ENCODE measurements around the gene LRRC42.
A peak's percentile ranks its signal among the peaks of the same experiment; 100 is the strongest.

Gene LRRC42

DNA sequence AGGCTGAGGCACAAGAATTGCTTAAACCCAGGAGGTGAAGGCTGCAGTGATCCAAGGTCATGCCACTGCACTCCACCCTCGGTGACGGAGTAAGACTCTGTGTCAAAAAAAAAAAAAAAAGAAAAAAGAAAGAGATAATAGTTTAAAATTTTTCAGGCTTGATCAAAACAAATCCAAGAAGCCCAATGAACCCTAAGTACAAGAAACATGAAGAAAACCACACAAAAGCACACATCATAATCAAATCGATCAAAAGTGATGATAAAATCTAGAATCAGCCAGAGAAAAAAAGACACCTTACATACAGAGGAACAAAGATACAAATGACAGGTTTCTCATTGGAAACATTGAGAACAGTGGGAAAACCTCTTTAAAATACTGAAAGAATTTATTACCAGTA, 40.3 kb downstream of the LRRC42 start:
- Histone ChIP-seq H3K36me3 (ENCODE audit: control insufficient read depth in 2 of 2, insufficient read depth in 1 of 2, low read length in 2 of 2) (no peaks in the 10 kb centered on the region), H3K4me3 (ENCODE audit: low read depth, low read length) (no peak overlapping the region), H3K9me3 (ENCODE audit: control insufficient read depth, insufficient read depth, low read depth, low read length) (no peaks in the 10 kb centered on the region), H3K27ac (ENCODE audit: extremely low read depth, low read depth, low read length) (no peak overlapping the region), H3K4me1 (ENCODE audit: control insufficient read depth, insufficient read depth, low read length) (no peaks in the 10 kb centered on the region)
- CTCF ChIA-PET = no interaction called here
- TF ChIP-seq ZBTB17 (tag by site-specific recombination; IDR thresholded peaks at IDR 0.05) (no peak), ZNF768 (tag by site-specific recombination; IDR thresholded peaks at IDR 0.05) (no peak), YY1 (tag by site-specific recombination; IDR thresholded peaks at IDR 0.05) (no peak), KLF7 (tag by site-specific recombination; IDR thresholded peaks at IDR 0.05; ENCODE audit: borderline replicate concordance) (no peak), SP3 (tag by site-specific recombination; IDR thresholded peaks at IDR 0.05) (no peak)
- POLR2A ChIA-PET = no interaction called here

DNA sequence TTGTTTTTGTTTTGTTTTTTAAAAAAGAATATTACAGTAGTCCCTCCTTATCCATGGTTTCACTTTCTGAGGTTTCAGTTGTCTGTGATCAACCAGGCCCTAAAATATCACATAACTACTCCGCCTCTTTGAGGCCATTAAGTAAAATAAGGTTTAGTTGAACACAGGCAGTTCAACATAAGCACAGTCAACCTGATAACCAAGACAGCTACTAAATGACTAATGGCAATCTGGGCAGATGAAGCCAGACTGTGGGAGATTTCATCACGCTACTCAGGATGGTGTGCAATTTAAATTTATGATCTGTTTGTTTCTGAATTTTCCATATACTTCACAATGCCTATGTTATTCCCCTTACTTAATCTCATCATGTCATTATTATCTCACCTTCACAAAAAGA, 41.7 kb downstream of the LRRC42 start:
- H3K4me3 ChIP-seq (ENCODE audit: low read depth, low read length) = no peak overlapping the region
- H3K36me3 ChIP-seq (ENCODE audit: control insufficient read depth in 2 of 2, insufficient read depth in 1 of 2, low read length in 2 of 2) = no peaks in the 10 kb centered on the region
- H3K27ac ChIP-seq (ENCODE audit: extremely low read depth, low read depth, low read length) = no peak overlapping the region
- H3K9me3 ChIP-seq (ENCODE audit: control insufficient read depth, insufficient read depth, low read depth, low read length) = no peaks in the 10 kb centered on the region
- TF ChIP-seq ZBTB1 (tag by site-specific recombination; IDR thresholded peaks at IDR 0.05) (no peak), ZNF335 (tag by site-specific recombination; conservative IDR thresholded peaks at IDR 0.05) (peak; percentile 33; the same call in 1 of the 2 replicates)
- ChIA-PET CTCF (no interaction called here), POLR2A (no interaction called here)
- no peaks in the 10 kb centered on the region for H3K4me1 ChIP-seq (ENCODE audit: control insufficient read depth, insufficient read depth, low read length)

DNA sequence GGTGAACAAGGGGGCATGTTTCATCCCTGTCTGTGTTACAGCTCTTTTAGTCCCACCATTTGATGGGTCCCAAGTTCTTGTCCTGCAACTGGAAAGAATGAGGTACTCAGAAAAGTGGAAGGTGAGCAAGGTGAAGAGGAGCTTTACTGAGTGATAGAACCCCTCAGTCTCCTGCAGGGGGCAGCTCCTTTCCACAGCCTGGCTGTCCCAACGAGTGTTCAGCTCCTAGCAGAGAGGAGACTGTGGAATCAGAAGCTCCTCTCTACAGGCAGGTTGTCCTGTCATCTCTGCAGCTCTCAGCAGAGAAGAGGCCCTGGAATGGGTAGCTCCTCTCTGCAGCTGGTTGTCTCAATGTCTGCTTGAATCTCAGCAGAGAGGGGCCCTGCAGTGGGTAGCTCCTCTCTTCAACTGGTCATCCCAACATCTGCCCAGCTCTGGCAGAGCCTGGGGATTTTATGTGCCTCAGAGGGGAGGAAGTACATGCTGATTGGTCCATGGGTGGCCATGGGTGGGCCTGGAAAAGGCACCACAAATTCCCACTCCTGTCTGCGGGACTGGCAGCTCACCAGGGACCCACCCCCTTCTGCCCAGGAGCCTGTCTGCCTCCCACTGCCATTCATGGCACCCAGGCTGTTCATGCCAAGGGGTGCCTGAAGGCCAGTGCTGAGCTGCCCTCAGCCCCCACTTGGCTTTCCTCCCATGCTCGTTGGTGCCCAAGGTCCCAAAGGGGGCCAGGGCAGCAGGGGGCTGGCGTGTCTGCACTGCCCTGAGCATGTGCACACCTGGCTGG, 46.1 kb downstream of the LRRC42 start:
- Histone ChIP-seq H3K9me3 (ENCODE audit: control insufficient read depth, insufficient read depth, low read depth, low read length) (no peaks in the 10 kb centered on the region), H3K36me3 (ENCODE audit: control insufficient read depth in 2 of 2, insufficient read depth in 1 of 2, low read length in 2 of 2) (no peaks in the 10 kb centered on the region), H3K4me3 (ENCODE audit: low read depth, low read length) (no peak overlapping the region), H3K4me1 (ENCODE audit: control insufficient read depth, insufficient read depth, low read length) (no peaks in the 10 kb centered on the region), H3K27ac (ENCODE audit: extremely low read depth, low read depth, low read length) (no peak overlapping the region)
- CTCF ChIA-PET = interaction anchor here (0.8 to 1.1 kb wide), 7 partner anchors 9 to 148 kb away, joined by 3 to 9 read pairs (median 4); no protein-coding TSS in a partner anchor
- TF ChIP-seq ZNF654 (tag by site-specific recombination; IDR thresholded peaks at IDR 0.05; ENCODE audit: low read depth) (peak; percentile 13; the same call in 1 of the 2 replicates), ZNF274 (IDR thresholded peaks at IDR 0.05; ENCODE audit: low read length) (no peak), ZNF274 (tag by site-specific recombination; IDR thresholded peaks at IDR 0.05; ENCODE audit: borderline replicate concordance) (no peak), ZNF24 (tag by site-specific recombination; IDR thresholded peaks at IDR 0.05) (no peak), HOXC10 (CRISPR knock-in tag; IDR thresholded peaks at IDR 0.05) (no peak), WT1 (tag by site-specific recombination; IDR thresholded peaks at IDR 0.05) (no peak), ZNF548 (tag by site-specific recombination; IDR thresholded peaks at IDR 0.05) (no peak), ZNF23 (tag by site-specific recombination; IDR thresholded peaks at IDR 0.05; ENCODE audit: borderline replicate concordance) (no peak), ZNF341 (tag by site-specific recombination; IDR thresholded peaks at IDR 0.05; ENCODE audit: low read depth) (0 out of 2 replicates have a peak, but pooled peaks have one; percentile 13), ZSCAN30 (tag by site-specific recombination; IDR thresholded peaks at IDR 0.05) (no peak), ZNF624 (tag by site-specific recombination; IDR thresholded peaks at IDR 0.05) (no peak), ZNF629 (tag by site-specific recombination; IDR thresholded peaks at IDR 0.05) (no peak), ZNF521 (tag by site-specific recombination; IDR thresholded peaks at IDR 0.05) (no peak), ZBTB1 (tag by site-specific recombination; IDR thresholded peaks at IDR 0.05) (no peak), ZNF777 (tag by site-specific recombination; IDR thresholded peaks at IDR 0.05; ENCODE audit: borderline replicate concordance) (no peak), SETDB1 (IDR thresholded peaks at IDR 0.05; ENCODE audit: insufficient read length, low read length) (peak; percentile 17)
- TF ChIP-seq, protein P1, sequence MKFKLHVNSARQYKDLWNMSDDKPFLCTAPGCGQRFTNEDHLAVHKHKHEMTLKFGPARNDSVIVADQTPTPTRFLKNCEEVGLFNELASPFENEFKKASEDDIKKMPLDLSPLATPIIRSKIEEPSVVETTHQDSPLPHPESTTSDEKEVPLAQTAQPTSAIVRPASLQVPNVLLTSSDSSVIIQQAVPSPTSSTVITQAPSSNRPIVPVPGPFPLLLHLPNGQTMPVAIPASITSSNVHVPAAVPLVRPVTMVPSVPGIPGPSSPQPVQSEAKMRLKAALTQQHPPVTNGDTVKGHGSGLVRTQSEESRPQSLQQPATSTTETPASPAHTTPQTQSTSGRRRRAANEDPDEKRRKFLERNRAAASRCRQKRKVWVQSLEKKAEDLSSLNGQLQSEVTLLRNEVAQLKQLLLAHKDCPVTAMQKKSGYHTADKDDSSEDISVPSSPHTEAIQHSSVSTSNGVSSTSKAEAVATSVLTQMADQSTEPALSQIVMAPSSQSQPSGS (tag by site-specific recombination; IDR thresholded peaks at IDR 0.05; ENCODE audit: low read depth) = no peak
- TF ChIP-seq, protein P2, sequence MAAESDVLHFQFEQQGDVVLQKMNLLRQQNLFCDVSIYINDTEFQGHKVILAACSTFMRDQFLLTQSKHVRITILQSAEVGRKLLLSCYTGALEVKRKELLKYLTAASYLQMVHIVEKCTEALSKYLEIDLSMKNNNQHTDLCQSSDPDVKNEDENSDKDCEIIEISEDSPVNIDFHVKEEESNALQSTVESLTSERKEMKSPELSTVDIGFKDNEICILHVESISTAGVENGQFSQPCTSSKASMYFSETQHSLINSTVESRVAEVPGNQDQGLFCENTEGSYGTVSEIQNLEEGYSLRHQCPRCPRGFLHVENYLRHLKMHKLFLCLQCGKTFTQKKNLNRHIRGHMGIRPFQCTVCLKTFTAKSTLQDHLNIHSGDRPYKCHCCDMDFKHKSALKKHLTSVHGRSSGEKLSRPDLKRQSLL (tag by site-specific recombination; IDR thresholded peaks at IDR 0.05) = no peak
- TF ChIP-seq, protein P3, sequence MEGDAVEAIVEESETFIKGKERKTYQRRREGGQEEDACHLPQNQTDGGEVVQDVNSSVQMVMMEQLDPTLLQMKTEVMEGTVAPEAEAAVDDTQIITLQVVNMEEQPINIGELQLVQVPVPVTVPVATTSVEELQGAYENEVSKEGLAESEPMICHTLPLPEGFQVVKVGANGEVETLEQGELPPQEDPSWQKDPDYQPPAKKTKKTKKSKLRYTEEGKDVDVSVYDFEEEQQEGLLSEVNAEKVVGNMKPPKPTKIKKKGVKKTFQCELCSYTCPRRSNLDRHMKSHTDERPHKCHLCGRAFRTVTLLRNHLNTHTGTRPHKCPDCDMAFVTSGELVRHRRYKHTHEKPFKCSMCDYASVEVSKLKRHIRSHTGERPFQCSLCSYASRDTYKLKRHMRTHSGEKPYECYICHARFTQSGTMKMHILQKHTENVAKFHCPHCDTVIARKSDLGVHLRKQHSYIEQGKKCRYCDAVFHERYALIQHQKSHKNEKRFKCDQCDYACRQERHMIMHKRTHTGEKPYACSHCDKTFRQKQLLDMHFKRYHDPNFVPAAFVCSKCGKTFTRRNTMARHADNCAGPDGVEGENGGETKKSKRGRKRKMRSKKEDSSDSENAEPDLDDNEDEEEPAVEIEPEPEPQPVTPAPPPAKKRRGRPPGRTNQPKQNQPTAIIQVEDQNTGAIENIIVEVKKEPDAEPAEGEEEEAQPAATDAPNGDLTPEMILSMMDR (tag by site-specific recombination; IDR thresholded peaks at IDR 0.05) = no peak
- TF ChIP-seq, protein P4, sequence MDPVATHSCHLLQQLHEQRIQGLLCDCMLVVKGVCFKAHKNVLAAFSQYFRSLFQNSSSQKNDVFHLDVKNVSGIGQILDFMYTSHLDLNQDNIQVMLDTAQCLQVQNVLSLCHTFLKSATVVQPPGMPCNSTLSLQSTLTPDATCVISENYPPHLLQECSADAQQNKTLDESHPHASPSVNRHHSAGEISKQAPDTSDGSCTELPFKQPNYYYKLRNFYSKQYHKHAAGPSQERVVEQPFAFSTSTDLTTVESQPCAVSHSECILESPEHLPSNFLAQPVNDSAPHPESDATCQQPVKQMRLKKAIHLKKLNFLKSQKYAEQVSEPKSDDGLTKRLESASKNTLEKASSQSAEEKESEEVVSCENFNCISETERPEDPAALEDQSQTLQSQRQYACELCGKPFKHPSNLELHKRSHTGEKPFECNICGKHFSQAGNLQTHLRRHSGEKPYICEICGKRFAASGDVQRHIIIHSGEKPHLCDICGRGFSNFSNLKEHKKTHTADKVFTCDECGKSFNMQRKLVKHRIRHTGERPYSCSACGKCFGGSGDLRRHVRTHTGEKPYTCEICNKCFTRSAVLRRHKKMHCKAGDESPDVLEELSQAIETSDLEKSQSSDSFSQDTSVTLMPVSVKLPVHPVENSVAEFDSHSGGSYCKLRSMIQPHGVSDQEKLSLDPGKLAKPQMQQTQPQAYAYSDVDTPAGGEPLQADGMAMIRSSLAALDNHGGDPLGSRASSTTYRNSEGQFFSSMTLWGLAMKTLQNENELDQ (tag by site-specific recombination; IDR thresholded peaks at IDR 0.05; ENCODE audit: low read depth) = no peak
- POLR2A ChIA-PET = no interaction called here
